Large intestine (tissue), 3 donors: Measurements from ENCODE around the gene LRRC32. TPM values are rescaled to one million over a fixed set of nuclear protein-coding genes. Genes with fewer than 3 reads are reported as not detected.

Experiments
- DNase-seq, 2 donors: peaks; one replicate each; pipeline versions ENCODE4 v3.0.0 to v3.0.0-alpha.2; 2013
- H3K27ac ChIP-seq: one replicate; pipeline ENCODE4 v1.5.1; 2013; ENCODE audit warnings: low read length
- H3K27me3 ChIP-seq: 2 replicates; pipeline ENCODE4 v1.6.1; 2013; ENCODE audit warnings: low read length; ENCODE audit not compliant: control insufficient read depth, insufficient read depth
- H3K36me3 ChIP-seq: 2 replicates; pipeline ENCODE4 v1.6.1; 2013; ENCODE audit warnings: low read length; ENCODE audit not compliant: control insufficient read depth, insufficient read depth
- H3K4me1 ChIP-seq: one replicate; pipeline ENCODE4 v1.6.1; 2013; ENCODE audit warnings: low read length; ENCODE audit not compliant: control insufficient read depth, insufficient read depth
- H3K4me3 ChIP-seq: one replicate; pipeline ENCODE4 v1.5.1; 2013; ENCODE audit warnings: low read length
- H3K9me3 ChIP-seq: one replicate; pipeline ENCODE4 v1.6.1; 2013; ENCODE audit warnings: mild to moderate bottlenecking, low read depth, low read length, moderate library complexity; ENCODE audit not compliant: control insufficient read depth
- WGBS: methylation state at CpG from one replicate; pipeline ENCODE4 v1.1.5; 2013; ENCODE audit warnings: low lambda C conversion rate; ENCODE audit not compliant: insufficient coverage; 5-methylcytosine and 5-hydroxymethylcytosine counted together
- polyA plus RNA-seq: library from polyadenylated mRNA; unstranded; fragments of 120-200 nt; gene quantifications from one replicate; pipeline ENCODE4 v1.2.1, GENCODE V29; 2013

LRRC32 gene
- polyA plus RNA-seq, 1 donor = 11.6 TPM

DNA sequence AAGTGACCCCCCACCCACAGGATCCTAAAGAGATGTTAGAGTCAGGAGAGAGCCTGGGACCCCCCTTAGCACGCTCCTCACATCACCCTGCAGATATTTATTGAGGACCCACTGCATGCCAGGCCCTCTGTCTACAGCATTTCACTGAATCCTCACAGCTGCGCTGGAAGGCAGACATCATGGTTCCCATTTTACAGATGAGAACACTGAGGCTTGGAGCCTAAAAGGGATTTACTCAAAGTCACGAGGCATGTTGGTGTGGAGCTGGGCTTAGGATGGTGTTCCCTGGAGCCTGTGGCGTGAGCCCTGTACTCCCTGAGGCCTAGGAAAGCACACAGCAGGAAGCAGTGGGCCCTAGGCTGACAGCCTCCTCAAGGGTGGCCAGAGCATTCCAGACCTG, 39.2 kb upstream of the LRRC32 start:
- Histone ChIP-seq H3K9me3 (no peaks in the 10 kb centered on the region), H3K27ac (no peak overlapping the region), H3K4me3 (no peak overlapping the region), H3K36me3 (no peaks in the 10 kb centered on the region), H3K4me1 (no peaks in the 10 kb centered on the region), H3K27me3 (peaks cover 2% of the 10 kb centered on the region)
- no peak for DNase-seq
- WGBS = no CpG with 5 or more reads among the region's 4 CpGs

GRCh38 chr11:76708972-76709660, 38.6 kb upstream of the LRRC32 start:
- H3K27me3 ChIP-seq = peaks cover 2% of the 10 kb centered on the region
- no peaks in the 10 kb centered on the region for H3K4me1 ChIP-seq
- DNase-seq = no peak
- H3K9me3 ChIP-seq = no peaks in the 10 kb centered on the region
- WGBS = no CpG with 5 or more reads among the region's 8 CpGs
- no peaks in the 10 kb centered on the region for H3K36me3 ChIP-seq
- no peak overlapping the region for H3K4me3 ChIP-seq
- no peak overlapping the region for H3K27ac ChIP-seq

DNA sequence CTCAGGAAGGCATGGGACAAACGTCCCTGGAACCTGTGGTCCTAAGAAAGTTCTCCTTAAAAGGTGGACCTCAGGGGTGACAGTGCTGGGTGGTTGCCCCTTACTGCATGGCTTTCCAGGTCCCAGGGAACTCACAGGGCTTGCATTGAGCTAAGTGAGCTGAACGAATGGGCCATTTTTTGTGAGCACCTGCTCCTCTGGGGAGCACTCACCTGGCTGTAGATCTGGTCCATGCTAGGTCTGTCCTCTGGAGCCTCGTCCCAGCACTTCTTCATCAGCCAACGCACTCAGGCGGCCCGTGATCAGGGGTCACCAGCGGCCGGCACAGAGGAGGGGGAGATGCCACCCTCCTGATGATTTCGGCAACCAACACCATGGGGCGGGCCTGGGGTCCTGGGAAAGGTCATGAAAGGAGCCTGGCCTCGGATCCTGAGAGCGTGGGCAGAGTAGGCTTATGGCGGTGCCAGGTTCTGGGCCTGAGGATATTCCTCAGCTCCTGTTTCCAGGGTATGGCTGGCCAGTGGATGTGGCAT, 36.8 kb upstream of the LRRC32 start:
- no peaks in the 10 kb centered on the region for H3K9me3 ChIP-seq
- no peaks in the 10 kb centered on the region for H3K4me1 ChIP-seq
- no peak overlapping the region for H3K4me3 ChIP-seq
- no CpG with 5 or more reads among the region's 13 CpGs for WGBS
- no peaks in the 10 kb centered on the region for H3K36me3 ChIP-seq
- peaks cover 2% of the 10 kb centered on the region for H3K27me3 ChIP-seq
- DNase-seq = no peak
- no peak overlapping the region for H3K27ac ChIP-seq

DNA sequence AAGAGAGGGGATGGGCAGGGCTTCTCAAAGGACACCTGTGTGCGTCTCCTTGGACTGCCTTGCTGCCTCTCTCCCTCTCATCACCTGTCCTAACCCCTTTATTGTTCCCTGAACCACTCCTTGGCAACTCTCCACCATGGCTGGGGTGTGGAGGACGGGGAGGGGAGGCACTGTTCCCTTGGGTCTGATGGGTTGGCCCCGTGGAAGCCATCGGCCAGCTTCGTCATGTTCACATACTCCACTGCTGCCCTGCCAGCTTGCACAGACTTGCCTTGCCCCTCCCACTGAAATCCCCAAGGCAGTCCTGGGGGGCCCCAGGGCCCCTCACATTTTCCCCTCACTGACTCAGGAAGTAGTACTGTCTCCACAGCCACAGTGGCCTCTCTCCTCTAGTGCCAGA, 36.1 kb upstream of the LRRC32 start:
- DNase-seq = no peak
- no peaks in the 10 kb centered on the region for H3K9me3 ChIP-seq
- WGBS = no CpG with 5 or more reads among the region's 5 CpGs
- H3K27ac ChIP-seq = no peak overlapping the region
- H3K27me3 ChIP-seq = peaks cover 2% of the 10 kb centered on the region
- no peaks in the 10 kb centered on the region for H3K36me3 ChIP-seq
- no peaks in the 10 kb centered on the region for H3K4me1 ChIP-seq
- no peak overlapping the region for H3K4me3 ChIP-seq

DNA sequence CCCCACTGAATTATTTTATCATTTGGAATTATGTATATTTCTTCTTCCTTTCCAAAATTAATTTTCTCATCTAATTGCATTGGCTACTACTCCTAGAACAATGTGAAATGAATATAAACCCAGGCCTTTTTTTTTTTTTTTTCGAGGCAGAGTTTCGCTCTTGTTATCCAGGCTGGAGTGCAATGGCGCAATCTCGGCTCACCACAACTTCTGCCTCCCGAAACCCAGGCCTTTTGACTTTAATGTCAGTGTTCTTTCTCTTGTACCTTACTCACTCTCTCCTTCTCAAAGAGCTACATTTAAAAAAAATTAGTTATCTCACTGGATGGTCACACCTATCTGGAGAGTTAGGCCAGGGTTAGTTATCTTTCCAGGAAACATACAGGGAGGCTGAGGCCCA, 35.3 kb upstream of the LRRC32 start:
- no peaks in the 10 kb centered on the region for H3K36me3 ChIP-seq
- 100% methylated on average over 1 of the region's 5 CpGs for WGBS
- peaks cover 2% of the 10 kb centered on the region for H3K27me3 ChIP-seq
- no peaks in the 10 kb centered on the region for H3K9me3 ChIP-seq
- H3K4me3 ChIP-seq = no peak overlapping the region
- H3K27ac ChIP-seq = no peak overlapping the region
- H3K4me1 ChIP-seq = no peaks in the 10 kb centered on the region
- no peak for DNase-seq

DNA sequence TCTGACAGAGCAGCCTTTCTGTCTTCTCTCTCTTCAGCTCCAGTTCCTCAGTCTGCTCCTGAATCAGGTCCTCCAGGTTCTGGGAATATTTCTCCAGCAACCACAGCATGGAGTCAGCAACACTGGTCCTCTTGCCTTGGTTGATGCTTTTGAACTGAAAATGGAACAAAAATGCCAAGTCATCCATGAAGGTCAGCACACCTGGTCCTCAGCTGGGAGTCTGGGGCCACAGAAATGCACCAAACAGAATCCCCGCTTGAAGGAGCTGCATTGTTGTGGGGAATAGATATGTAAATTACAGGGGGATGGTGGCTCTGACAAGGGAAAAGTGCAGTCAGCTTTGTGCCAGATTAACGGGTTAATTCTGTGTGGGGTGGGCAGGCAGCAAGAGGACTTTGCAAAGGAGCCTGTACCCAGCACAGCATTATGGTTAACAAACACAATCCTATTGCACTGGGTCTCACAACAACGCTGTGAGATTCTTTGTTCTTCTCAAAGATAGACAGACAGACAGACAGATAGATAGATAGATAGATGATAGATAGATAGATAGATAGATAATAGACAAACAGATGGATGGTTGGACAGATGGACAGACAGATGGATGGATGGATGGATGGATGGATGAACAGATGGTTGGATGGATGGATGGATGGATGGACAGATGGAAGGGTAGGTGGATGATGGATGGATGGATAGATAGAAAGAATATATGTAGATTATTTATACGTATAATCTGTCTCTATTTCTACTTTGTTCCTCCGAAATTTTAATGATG, 33.8 kb upstream of the LRRC32 start:
- WGBS = 100% methylated on average over 2 of the region's 5 CpGs
- H3K4me1 ChIP-seq = no peaks in the 10 kb centered on the region
- peaks cover 2% of the 10 kb centered on the region for H3K27me3 ChIP-seq
- H3K9me3 ChIP-seq = no peaks in the 10 kb centered on the region
- H3K27ac ChIP-seq = no peak overlapping the region
- H3K36me3 ChIP-seq = no peaks in the 10 kb centered on the region
- no peak for DNase-seq
- no peak overlapping the region for H3K4me3 ChIP-seq

DNA sequence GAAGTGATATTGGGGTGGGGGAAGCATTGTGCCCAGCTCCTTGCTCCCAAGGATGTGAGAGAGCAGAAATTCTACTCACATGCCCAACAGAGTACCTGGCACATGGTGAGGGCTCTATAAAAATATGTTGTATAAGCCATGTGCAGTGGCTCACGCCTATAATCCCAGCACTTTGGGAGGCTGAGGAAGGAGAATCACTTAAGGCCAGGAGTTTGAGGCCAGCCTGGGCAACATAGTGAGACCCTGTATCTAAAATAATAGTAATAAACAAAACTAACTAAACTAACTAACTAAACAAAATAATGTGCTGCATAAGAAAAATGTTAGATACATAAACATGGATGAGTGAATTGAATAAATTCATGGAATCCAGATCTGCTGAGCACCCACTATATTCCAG, 33.2 kb upstream of the LRRC32 start:
- no peak for DNase-seq
- Histone ChIP-seq H3K27me3 (peaks cover 2% of the 10 kb centered on the region), H3K36me3 (no peaks in the 10 kb centered on the region), H3K27ac (no peak overlapping the region), H3K4me3 (no peak overlapping the region), H3K4me1 (no peaks in the 10 kb centered on the region), H3K9me3 (no peaks in the 10 kb centered on the region)
- 100% methylated on average over 1 of the region's 1 CpG for WGBS

- H3K27me3 ChIP-seq = peaks cover 2% of the 10 kb centered on the region
- no peak for DNase-seq
- no peak overlapping the region for H3K4me3 ChIP-seq
- H3K36me3 ChIP-seq = no peaks in the 10 kb centered on the region
- H3K9me3 ChIP-seq = no peaks in the 10 kb centered on the region
- WGBS = no CpG with 5 or more reads among the region's 3 CpGs
- no peak overlapping the region for H3K27ac ChIP-seq
- no peaks in the 10 kb centered on the region for H3K4me1 ChIP-seq
These were observed 32.0 kb upstream of the LRRC32 start for GRCh38 chr11:76702336-76703128.

DNA sequence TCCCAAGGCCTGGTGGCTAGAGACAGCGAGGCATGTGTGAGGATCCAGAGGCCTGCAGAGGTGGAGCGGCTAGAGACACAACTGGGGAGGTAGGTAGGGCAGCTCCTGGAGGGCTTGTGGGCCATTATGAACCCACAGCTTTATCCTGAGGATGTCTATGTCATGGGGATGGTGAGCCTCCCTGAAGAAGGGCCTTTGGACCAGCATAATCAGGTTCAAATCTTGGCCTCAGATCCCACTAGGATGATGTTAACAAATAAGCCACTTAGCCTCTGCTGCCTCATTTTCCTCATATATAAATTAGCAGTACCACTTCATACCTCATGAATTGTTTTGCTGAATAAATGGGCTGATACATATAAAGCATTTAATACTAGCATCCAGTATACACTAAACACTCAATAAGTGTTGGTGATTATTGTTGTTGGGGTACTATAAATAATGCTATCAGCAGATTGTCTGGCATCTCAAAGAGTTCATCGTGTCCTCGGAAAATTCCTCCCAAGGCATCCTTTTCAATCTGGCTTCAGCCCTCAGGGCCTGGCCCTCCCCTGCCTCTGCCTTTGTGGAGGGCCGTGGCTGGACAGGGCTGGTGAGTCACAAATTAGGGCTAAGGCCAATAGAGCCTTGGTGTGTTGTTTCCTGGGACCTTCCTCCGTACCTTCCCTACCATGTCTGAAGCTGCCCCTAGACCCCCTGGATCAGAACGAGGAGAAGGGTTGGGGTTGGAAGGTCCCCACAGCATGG, 30.9 kb upstream of the LRRC32 start:
- Histone ChIP-seq H3K4me1 (no peaks in the 10 kb centered on the region), H3K9me3 (no peaks in the 10 kb centered on the region), H3K27ac (no peak overlapping the region), H3K36me3 (no peaks in the 10 kb centered on the region), H3K27me3 (peaks cover 2% of the 10 kb centered on the region), H3K4me3 (no peak overlapping the region)
- no peak for DNase-seq
- no CpG with 5 or more reads among the region's 7 CpGs for WGBS
